WTC11 (cell line): ENCODE data around the gene MRPL10. TPM values are rescaled to one million over a fixed set of nuclear protein-coding genes. Genes with fewer than 3 reads are reported as not detected.

Source experiments
- ATAC-seq: fragments of 200-7000 bp; cut with Tn5 transposase; 2 replicates; pipeline ENCODE4 v1.10.0; 2021; ENCODE audit warnings: mild to moderate bottlenecking, moderate library complexity
- CTCF ChIA-PET: fragments of 300-600 bp; sonication (Branson Sonifier 250); formaldehyde crosslinking; loops from one replicate; lab custom pipeline; 2021; ENCODE audit warnings: antibody characterized with exemption; lab: Charles Lee
- POLR2A ChIA-PET: fragments of 350-600 bp; sonication (Branson Sonifier 250); formaldehyde crosslinking; loops from one replicate; lab custom pipeline; 2021; ENCODE audit warnings: antibody characterized with exemption; lab: Charles Lee
- DNase-seq: peaks from one replicate; pipeline ENCODE4 v3.0.0; 2021; ENCODE audit warnings: low spot score
- H3K27ac Mint-ChIP-seq: 2 replicates; pipeline ENCODE4 v1.8.0; 2021; ENCODE audit warnings: mixed read lengths
- H3K27me3 Mint-ChIP-seq: 2 replicates; pipeline ENCODE4 v1.8.0; 2021; ENCODE audit warnings: low read depth, mild to moderate bottlenecking, moderate library complexity, mixed read lengths
- H3K36me3 Mint-ChIP-seq: 2 replicates; pipeline ENCODE4 v1.8.0; 2021; ENCODE audit warnings: mixed read lengths
- H3K4me1 Mint-ChIP-seq: 2 replicates; pipeline ENCODE4 v1.8.0; 2022; ENCODE audit warnings: mixed read lengths
- H3K4me3 Mint-ChIP-seq: 2 replicates; pipeline ENCODE4 v1.8.0; 2021; ENCODE audit warnings: mild to moderate bottlenecking, moderate library complexity, mixed read lengths
- H3K9me3 Mint-ChIP-seq: 2 replicates; pipeline ENCODE4 v1.8.0; 2021; ENCODE audit warnings: mixed read lengths
- ATF1 ChIP-seq: sonication (generic); formaldehyde crosslinking; IDR thresholded peaks from 2 replicates; pipeline ENCODE4 v1.8.1; 2023; ENCODE audit warnings: mild to moderate bottlenecking, moderate library complexity, missing genetic modification reagents
- E2F4 ChIP-seq: sonication (generic); formaldehyde crosslinking; IDR thresholded peaks from 2 replicates; pipeline ENCODE4 v1.8.1; 2022; ENCODE audit warnings: low read depth, mild to moderate bottlenecking, moderate library complexity, missing genetic modification reagents, borderline replicate concordance
- ELF4 ChIP-seq: sonication (generic); formaldehyde crosslinking; IDR thresholded peaks from 2 replicates; pipeline ENCODE4 v1.8.1; 2022; ENCODE audit warnings: low read depth, mild to moderate bottlenecking, moderate library complexity, missing genetic modification reagents
- ESRRA ChIP-seq: sonication (generic); formaldehyde crosslinking; IDR thresholded peaks from 2 replicates; pipeline ENCODE4 v1.8.1; 2022; ENCODE audit warnings: mild to moderate bottlenecking, missing genetic modification reagents, borderline replicate concordance
- GRHL2 ChIP-seq: fragments of 250-450 bp; sonication (Bioruptor Pico); IDR thresholded peaks from 2 replicates; pipeline ENCODE4 v1.8.0; 2022; ENCODE audit warnings: mild to moderate bottlenecking, moderate library complexity; ENCODE audit not compliant: insufficient replicate concordance, severe bottlenecking
- GTF2I ChIP-seq: fragments of 250-450 bp; sonication (Bioruptor Pico); conservative IDR thresholded peaks from 2 replicates; pipeline ENCODE4 v1.4.0; 2021; ENCODE audit warnings: mild to moderate bottlenecking
- HMGXB4 ChIP-seq: sonication (generic); formaldehyde crosslinking; IDR thresholded peaks from 2 replicates; pipeline ENCODE4 v1.8.1; 2023; ENCODE audit warnings: mild to moderate bottlenecking, moderate library complexity, missing genetic modification reagents
- JAZF1 ChIP-seq: fragments of 250-450 bp; sonication (Bioruptor Pico); IDR thresholded peaks from 2 replicates; pipeline ENCODE4 v1.9.0; 2021; ENCODE audit warnings: moderate library complexity, mild to moderate bottlenecking, inconsistent platforms
- MXD4 ChIP-seq: fragments of 250-450 bp; sonication (Bioruptor Pico); IDR thresholded peaks from 2 replicates; pipeline ENCODE4 v1.8.0; 2021; ENCODE audit warnings: mild to moderate bottlenecking, moderate library complexity, borderline replicate concordance
- MYBL2 ChIP-seq: sonication (generic); formaldehyde crosslinking; IDR thresholded peaks from 2 replicates; pipeline ENCODE4 v1.8.1; 2023; ENCODE audit warnings: mild to moderate bottlenecking, moderate library complexity, missing genetic modification reagents
- NR3C1 ChIP-seq: sonication (generic); formaldehyde crosslinking; conservative IDR thresholded peaks from 2 replicates; pipeline ENCODE4 v1.8.1; 2023; ENCODE audit warnings: low read depth, mild to moderate bottlenecking, missing genetic modification reagents
- PRRX2 ChIP-seq: fragments of 250-450 bp; sonication (Bioruptor Pico); IDR thresholded peaks from 2 replicates; pipeline ENCODE4 v1.8.0; 2021; ENCODE audit warnings: mild to moderate bottlenecking
- SMAD3 ChIP-seq: sonication (generic); formaldehyde crosslinking; IDR thresholded peaks from 2 replicates; pipeline ENCODE4 v1.8.0; 2022; ENCODE audit warnings: missing genetic modification reagents, mild to moderate bottlenecking, borderline replicate concordance
- TP53 ChIP-seq: sonication (generic); formaldehyde crosslinking; IDR thresholded peaks from 2 replicates; pipeline ENCODE4 v1.8.1; 2023; ENCODE audit warnings: mild to moderate bottlenecking, missing genetic modification reagents
- USF1 ChIP-seq: sonication (generic); formaldehyde crosslinking; IDR thresholded peaks from 2 replicates; pipeline ENCODE4 v1.8.0; 2022; ENCODE audit warnings: mild to moderate bottlenecking, missing genetic modification reagents
- ZNF396 ChIP-seq: fragments of 250-450 bp; sonication (Bioruptor Pico); IDR thresholded peaks from 2 replicates; pipeline ENCODE4 v1.8.0; 2021; ENCODE audit warnings: mild to moderate bottlenecking, moderate library complexity, borderline replicate concordance
- ZNF512 ChIP-seq: sonication (generic); formaldehyde crosslinking; IDR thresholded peaks from 2 replicates; pipeline ENCODE4 v1.8.1; 2022; ENCODE audit warnings: missing genetic modification reagents, borderline replicate concordance
- total RNA-seq: library from RNA; stranded (reverse); gene quantifications from 3 replicates; pipeline ENCODE4 v1.2.3, GENCODE V29; 2021

The MRPL10 gene
- total RNA-seq, 1 experiment from 2014 or later: 80.1 TPM

DNA sequence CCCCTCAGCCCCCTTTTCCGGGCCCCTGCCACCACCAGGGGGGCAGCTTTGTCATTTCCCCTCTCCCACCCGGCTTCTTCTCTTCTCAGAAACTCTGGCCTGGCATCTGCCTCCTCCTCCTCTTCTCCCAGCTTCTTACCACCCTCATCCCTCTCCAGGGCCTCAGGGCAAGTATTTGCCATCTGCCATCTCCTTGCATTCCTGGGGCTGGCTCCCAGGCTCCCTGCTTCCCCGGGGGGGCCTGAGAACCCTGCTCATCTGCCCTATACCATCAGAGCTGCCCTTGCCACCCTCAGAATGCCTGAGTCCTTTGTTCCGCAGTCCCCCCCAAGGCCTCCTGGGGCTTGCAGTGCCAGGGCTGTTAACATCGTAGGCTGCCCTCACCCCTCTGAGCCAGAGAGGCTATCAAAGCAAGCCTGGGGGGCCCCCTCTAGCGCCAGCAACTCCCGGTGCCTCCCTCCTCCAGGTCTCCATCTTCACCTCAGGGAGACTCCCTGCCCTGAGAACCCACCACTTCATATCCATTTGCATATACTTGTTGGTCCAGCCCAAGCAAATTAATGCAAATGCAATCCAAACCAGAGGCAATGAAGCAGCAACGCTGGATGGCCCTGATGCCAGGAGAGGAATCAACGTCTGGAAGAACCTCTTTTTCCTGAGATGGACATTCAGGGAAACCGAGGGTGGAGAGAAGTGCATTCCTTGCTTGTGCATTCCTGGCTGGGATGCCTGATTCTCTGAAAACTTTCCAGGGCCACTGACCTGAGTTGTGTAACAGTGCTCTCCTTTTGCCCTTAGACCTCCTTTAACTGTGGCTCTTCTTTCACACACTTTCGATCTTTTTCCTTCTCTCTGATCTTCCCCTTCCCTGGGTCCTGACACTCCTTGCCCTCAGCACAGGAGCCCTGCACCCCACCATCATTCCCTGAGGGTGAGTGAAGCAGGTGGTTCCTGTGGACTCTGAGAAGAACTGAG lies 44.0 kb upstream of the MRPL10 start:
- TF ChIP-seq PRRX2: no peak
- TF ChIP-seq MYBL2 (CRISPR knock-in tag): no peak
- TF ChIP-seq GTF2I: no peak
- no peak for TF ChIP-seq SMAD3 (CRISPR knock-in tag)
- no peak for TF ChIP-seq ZNF396 (CRISPR knock-in tag)
- TF ChIP-seq E2F4 (CRISPR knock-in tag): no peak
- no peak for TF ChIP-seq USF1 (CRISPR knock-in tag)
- no peak for TF ChIP-seq GRHL2
- no peak for TF ChIP-seq ESRRA (CRISPR knock-in tag)
- TF ChIP-seq HMGXB4: no peak
- TF ChIP-seq ATF1 (CRISPR knock-in tag): no peak
- TF ChIP-seq JAZF1 (CRISPR knock-in tag): no peak
- no peak for TF ChIP-seq TP53 (CRISPR knock-in tag)
- no peak for TF ChIP-seq ELF4 (CRISPR knock-in tag)
- no peak for TF ChIP-seq NR3C1 (CRISPR knock-in tag)
- no peak for TF ChIP-seq MXD4 (CRISPR knock-in tag)
- Mint-ChIP-seq H3K36me3 (no peaks in the 10 kb centered on the region), H3K4me3 (no peak overlapping the region), H3K4me1 (peaks cover 59% of the 10 kb centered on the region), H3K9me3 (no peaks in the 10 kb centered on the region), H3K27me3 (peaks cover 53% of the 10 kb centered on the region), H3K27ac (no peak overlapping the region)
- no peak for DNase-seq
- no peak for ATAC-seq
- CTCF ChIA-PET: interaction anchor here (0.7 to 8.7 kb wide), 6 partner anchors 14 to 34 kb away, joined by 3 to 94 read pairs (median 4); partner anchors contain the start of gene SCRN2
- POLR2A ChIA-PET: no interaction called here

DNA sequence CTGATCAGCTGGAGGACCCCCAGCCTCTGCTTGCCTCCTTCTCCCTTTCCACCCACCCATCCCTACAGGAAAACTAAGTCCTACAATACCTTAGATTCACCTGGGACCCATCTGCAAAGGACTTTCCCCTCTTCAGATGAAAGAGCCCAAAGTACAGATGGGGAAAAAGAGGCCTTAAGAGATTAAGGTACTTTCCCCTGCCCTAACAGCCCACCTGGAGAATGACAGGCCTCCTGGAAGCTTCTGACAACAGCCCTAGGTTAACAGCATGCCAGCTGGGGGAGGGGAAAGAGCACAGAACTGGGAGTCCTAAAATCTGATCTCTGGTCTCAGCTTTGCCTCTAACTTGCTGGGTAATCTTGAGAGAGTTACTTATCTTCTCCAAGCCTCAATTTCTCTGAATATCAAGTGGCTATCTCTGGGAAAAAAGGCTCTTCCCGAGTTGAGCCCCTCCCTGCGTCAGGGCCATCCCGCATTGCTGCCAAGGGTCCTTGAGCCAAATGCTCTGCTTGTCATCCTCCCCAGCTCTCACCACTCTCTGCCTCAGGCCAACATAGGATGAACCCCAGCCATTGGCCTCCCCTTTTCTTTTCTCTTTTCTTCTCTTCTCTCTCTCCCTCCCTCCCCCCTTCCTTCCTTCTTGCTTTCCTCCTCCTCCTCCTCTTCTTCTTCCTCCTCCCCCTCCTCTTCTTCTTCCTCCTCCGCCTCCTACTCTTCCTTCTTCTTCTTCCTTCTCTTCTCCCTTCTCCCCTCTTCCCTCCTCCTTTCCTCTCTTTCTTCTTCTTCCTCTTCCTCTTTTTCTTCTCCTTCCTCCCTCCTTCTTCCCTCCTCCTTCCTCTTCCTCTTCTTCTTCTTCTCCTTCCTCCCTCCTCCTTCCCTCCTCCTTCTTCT lies 42.1 kb upstream of the MRPL10 start:
- Mint-ChIP-seq H3K36me3 (no peaks in the 10 kb centered on the region), H3K4me1 (peaks cover 66% of the 10 kb centered on the region)
- CTCF ChIA-PET: interaction anchor here (1.0 to 8.7 kb wide), 8 partner anchors 11 to 68 kb away, joined by 3 to 94 read pairs (median 10); partner anchors contain the start of genes PNPO and SCRN2
- no peak for TF ChIP-seq GRHL2
- peak; percentile 97 for TF ChIP-seq ZNF512
- TF ChIP-seq, all 79 proteins: peak for 1
- H3K9me3 Mint-ChIP-seq: no peaks in the 10 kb centered on the region
- DNase-seq (no peak), ATAC-seq (no peak)
- H3K27me3 Mint-ChIP-seq: peaks cover 66% of the 10 kb centered on the region
- POLR2A ChIA-PET: interaction anchor here (0.6 to 1.3 kb wide), 3 partner anchors 10 to 84 kb away, joined by 3 to 4 read pairs (median 4); partner anchors contain the start of gene SP2
- peak overlapping the region; percentile 70 for H3K4me3 Mint-ChIP-seq
- no peak overlapping the region for H3K27ac Mint-ChIP-seq
